ENCODE results near the gene MRPL49. TPM values are rescaled to one million over a fixed set of nuclear protein-coding genes. Genes with fewer than 3 reads are reported as not detected.

Gene MRPL49
- polyA plus RNA-seq, 1 donor from 2014 or later = 80.5 TPM

DNA sequence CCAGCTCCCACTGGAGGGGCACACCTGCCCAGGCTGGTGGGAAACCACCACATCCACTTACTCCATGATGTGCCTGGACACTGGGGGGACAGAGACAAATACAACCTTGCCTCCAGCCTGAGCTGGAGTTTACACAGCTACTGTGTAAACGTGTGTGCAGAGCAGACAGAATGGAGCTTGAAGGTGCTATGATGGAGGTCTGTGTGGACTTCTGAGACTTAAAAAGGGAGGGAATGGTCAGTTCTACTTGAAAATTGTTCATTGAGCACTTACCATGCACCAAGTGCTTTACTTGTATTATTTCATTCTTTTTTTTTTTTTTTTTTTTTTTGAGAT is 49.5 kb upstream of the MRPL49 start (continued):
- no peak for TF ChIP-seq MXI1 (conservative IDR thresholded peaks at IDR 0.05; ENCODE audit: poor library complexity, severe bottlenecking)

DNA sequence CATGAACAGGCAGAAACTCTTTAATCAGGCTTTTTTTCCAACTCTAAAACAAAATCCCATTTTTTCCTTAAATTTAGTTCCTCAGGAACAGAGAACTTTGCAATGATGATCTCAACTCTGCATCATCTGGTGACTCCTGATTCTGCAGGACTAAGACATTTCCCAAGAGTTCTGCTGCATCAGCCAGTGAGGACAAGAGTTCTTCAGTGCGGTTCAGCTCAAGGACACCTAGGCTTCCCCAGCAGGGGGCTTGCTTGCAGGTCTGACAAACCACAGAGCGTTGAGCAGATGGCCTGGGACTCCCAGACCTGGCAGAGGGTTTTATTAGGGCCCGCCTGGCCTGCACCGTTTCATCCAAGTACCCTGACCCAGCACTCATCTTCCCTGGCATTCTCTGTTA is 44.7 kb upstream of the MRPL49 start:
- no peak for TF ChIP-seq SMC3 (conservative IDR thresholded peaks at IDR 0.05; ENCODE audit: poor library complexity)
- H3K4me3 ChIP-seq (ENCODE audit: low read length) = no peak overlapping the region
- H3K36me3 ChIP-seq (ENCODE audit: insufficient read depth, low read length) = no peaks in the 10 kb centered on the region
- H2AFZ ChIP-seq (ENCODE audit: low read depth, low read length) = no peak overlapping the region
- H4K20me1 ChIP-seq (ENCODE audit: insufficient read depth) = no peaks in the 10 kb centered on the region
- H3F3A ChIP-seq (ENCODE audit: insufficient read depth, low read length, poor library complexity, severe bottlenecking) = no peaks in the 10 kb centered on the region
- H3K27me3 ChIP-seq (ENCODE audit: insufficient read depth, low read depth, low read length) = no peaks in the 10 kb centered on the region
- H3K9me2 ChIP-seq (ENCODE audit: insufficient read depth, low read length) = no peaks in the 10 kb centered on the region
- H3K4me2 ChIP-seq (ENCODE audit: low read length) = no peak overlapping the region
- no peak overlapping the region for H3K27ac ChIP-seq (ENCODE audit: low read length)
- no peak overlapping the region for H3K9ac ChIP-seq (ENCODE audit: low read length)
- no peaks in the 10 kb centered on the region for H3K79me2 ChIP-seq (replicated peaks; ENCODE audit: insufficient read depth, low read length)
- H3K9me3 ChIP-seq (ENCODE audit: low read length) = no peaks in the 10 kb centered on the region

DNA sequence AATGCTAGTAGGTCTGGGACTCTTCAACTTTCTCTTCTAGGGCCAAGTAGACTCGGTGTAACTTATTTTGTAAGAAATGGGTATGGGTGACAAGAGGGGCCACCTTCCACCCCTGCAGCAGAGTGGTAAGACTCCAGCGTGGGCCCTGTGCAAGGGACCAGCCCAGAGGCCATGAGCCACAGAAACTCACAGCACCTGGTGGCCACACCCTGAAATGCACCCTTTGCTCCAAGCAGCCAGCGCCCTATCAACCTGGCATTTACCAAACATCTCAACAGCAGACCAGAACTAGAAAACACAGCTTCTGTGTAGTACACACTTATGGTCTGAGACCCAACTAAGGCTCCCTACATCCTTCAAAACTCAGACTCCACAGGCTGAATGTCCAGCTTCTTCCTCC is 44.0 kb upstream of the MRPL49 start:
- Histone ChIP-seq H4K20me1 (ENCODE audit: insufficient read depth) (no peaks in the 10 kb centered on the region), H3K27me3 (ENCODE audit: insufficient read depth, low read depth, low read length) (no peaks in the 10 kb centered on the region), H3K9ac (ENCODE audit: low read length) (no peak overlapping the region), H3K27ac (ENCODE audit: low read length) (no peak overlapping the region), H3K4me3 (ENCODE audit: low read length) (no peak overlapping the region), H3K36me3 (ENCODE audit: insufficient read depth, low read length) (no peaks in the 10 kb centered on the region), H3F3A (ENCODE audit: insufficient read depth, low read length, poor library complexity, severe bottlenecking) (no peaks in the 10 kb centered on the region), H3K4me2 (ENCODE audit: low read length) (no peak overlapping the region), H3K9me3 (ENCODE audit: low read length) (no peaks in the 10 kb centered on the region), H3K79me2 (replicated peaks; ENCODE audit: insufficient read depth, low read length) (peaks cover 6% of the 10 kb centered on the region), H2AFZ (ENCODE audit: low read depth, low read length) (no peak overlapping the region), H3K9me2 (ENCODE audit: insufficient read depth, low read length) (no peaks in the 10 kb centered on the region)
- TF ChIP-seq SMC3 (conservative IDR thresholded peaks at IDR 0.05; ENCODE audit: poor library complexity) (peak; percentile 34), POLR2AphosphoS5 (IDR thresholded peaks at IDR 0.05) (no peak)
- TF ChIP-seq, protein P1, sequence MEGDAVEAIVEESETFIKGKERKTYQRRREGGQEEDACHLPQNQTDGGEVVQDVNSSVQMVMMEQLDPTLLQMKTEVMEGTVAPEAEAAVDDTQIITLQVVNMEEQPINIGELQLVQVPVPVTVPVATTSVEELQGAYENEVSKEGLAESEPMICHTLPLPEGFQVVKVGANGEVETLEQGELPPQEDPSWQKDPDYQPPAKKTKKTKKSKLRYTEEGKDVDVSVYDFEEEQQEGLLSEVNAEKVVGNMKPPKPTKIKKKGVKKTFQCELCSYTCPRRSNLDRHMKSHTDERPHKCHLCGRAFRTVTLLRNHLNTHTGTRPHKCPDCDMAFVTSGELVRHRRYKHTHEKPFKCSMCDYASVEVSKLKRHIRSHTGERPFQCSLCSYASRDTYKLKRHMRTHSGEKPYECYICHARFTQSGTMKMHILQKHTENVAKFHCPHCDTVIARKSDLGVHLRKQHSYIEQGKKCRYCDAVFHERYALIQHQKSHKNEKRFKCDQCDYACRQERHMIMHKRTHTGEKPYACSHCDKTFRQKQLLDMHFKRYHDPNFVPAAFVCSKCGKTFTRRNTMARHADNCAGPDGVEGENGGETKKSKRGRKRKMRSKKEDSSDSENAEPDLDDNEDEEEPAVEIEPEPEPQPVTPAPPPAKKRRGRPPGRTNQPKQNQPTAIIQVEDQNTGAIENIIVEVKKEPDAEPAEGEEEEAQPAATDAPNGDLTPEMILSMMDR (IDR thresholded peaks at IDR 0.05; ENCODE audit: poor library complexity, severe bottlenecking) = peak; percentile 36

DNA sequence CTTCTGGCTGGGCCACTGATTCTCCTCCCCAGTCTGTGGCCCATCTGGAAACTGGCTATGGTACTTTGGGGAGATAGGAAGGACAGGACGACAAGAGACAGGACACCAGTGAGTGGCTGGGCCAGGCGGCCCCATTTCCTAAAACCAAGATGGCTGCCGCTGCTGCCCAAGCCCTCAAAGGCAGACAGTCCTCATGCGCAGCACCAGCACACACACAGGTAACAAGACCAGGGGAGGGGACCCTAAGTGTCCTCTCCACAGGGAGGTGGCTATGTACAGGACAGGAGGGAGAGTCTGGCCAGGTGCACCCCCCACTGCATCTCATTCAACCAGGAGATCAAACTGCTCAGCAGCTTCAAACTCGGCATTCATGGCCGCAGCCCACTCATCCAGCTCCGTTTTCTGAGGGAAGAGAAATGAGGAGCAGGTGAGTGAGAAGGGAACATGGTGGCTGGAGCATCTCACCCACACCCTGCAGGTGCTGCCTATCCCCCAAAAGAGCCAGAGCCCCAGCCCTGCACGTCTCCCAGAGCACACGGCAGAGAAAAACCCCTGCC is 43.3 kb upstream of the MRPL49 start:
- Histone ChIP-seq H3F3A (ENCODE audit: insufficient read depth, low read length, poor library complexity, severe bottlenecking) (no peaks in the 10 kb centered on the region), H3K27me3 (ENCODE audit: insufficient read depth, low read depth, low read length) (no peaks in the 10 kb centered on the region), H3K79me2 (replicated peaks; ENCODE audit: insufficient read depth, low read length) (peaks cover 13% of the 10 kb centered on the region), H4K20me1 (ENCODE audit: insufficient read depth) (no peaks in the 10 kb centered on the region), H3K9me2 (ENCODE audit: insufficient read depth, low read length) (no peaks in the 10 kb centered on the region), H3K9ac (ENCODE audit: low read length) (no peak overlapping the region), H3K9me3 (ENCODE audit: low read length) (no peaks in the 10 kb centered on the region), H3K4me3 (ENCODE audit: low read length) (no peak overlapping the region), H3K36me3 (ENCODE audit: insufficient read depth, low read length) (no peaks in the 10 kb centered on the region), H2AFZ (ENCODE audit: low read depth, low read length) (no peak overlapping the region), H3K27ac (ENCODE audit: low read length) (no peak overlapping the region), H3K4me2 (ENCODE audit: low read length) (no peak overlapping the region)
- TF ChIP-seq MXI1 (conservative IDR thresholded peaks at IDR 0.05; ENCODE audit: poor library complexity, severe bottlenecking) (no peak), EP300 (conservative IDR thresholded peaks at IDR 0.05; ENCODE audit: poor library complexity, severe bottlenecking) (no peak), POLR2AphosphoS5 (IDR thresholded peaks at IDR 0.05) (no peak), RAD21 (conservative IDR thresholded peaks at IDR 0.05) (no peak), EZH2 (IDR thresholded peaks at IDR 0.05; ENCODE audit: borderline replicate concordance, insufficient read depth, low read length, poor library complexity, severe bottlenecking) (no peak)
- TF ChIP-seq, protein P2, sequence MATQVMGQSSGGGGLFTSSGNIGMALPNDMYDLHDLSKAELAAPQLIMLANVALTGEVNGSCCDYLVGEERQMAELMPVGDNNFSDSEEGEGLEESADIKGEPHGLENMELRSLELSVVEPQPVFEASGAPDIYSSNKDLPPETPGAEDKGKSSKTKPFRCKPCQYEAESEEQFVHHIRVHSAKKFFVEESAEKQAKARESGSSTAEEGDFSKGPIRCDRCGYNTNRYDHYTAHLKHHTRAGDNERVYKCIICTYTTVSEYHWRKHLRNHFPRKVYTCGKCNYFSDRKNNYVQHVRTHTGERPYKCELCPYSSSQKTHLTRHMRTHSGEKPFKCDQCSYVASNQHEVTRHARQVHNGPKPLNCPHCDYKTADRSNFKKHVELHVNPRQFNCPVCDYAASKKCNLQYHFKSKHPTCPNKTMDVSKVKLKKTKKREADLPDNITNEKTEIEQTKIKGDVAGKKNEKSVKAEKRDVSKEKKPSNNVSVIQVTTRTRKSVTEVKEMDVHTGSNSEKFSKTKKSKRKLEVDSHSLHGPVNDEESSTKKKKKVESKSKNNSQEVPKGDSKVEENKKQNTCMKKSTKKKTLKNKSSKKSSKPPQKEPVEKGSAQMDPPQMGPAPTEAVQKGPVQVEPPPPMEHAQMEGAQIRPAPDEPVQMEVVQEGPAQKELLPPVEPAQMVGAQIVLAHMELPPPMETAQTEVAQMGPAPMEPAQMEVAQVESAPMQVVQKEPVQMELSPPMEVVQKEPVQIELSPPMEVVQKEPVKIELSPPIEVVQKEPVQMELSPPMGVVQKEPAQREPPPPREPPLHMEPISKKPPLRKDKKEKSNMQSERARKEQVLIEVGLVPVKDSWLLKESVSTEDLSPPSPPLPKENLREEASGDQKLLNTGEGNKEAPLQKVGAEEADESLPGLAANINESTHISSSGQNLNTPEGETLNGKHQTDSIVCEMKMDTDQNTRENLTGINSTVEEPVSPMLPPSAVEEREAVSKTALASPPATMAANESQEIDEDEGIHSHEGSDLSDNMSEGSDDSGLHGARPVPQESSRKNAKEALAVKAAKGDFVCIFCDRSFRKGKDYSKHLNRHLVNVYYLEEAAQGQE (IDR thresholded peaks at IDR 0.05; ENCODE audit: borderline replicate concordance) = no peak
- TF ChIP-seq, protein P1 (IDR thresholded peaks at IDR 0.05; ENCODE audit: poor library complexity, severe bottlenecking) = no peak
